Thoracic aorta (tissue), 2 donors: Measurements from ENCODE around the gene SEC61A1. TPM values are rescaled to one million over a fixed set of nuclear protein-coding genes. Genes with fewer than 3 reads are reported as not detected.

ENCODE experiments used
- ATAC-seq: fragments of 150-250 bp; one replicate; pipeline ENCODE4 v1.8.0; 2017; ENCODE audit warnings: low read depth; ENCODE audit not compliant: insufficient number of reproducible peaks, low FRiP score
- DNase-seq: peaks from one replicate; pipeline ENCODE4 v3.0.0-alpha.2; 2020; ENCODE audit warnings: low spot score
- H3K27ac ChIP-seq, 2 donors: fragments of 200-600 bp; sonication (generic); 1 replicate in 1 of 2; 2 replicates in 1 of 2; pipeline ENCODE4 v1.5.1; 2016; ENCODE audit warnings: mild to moderate bottlenecking in 2 of 2, moderate library complexity in 2 of 2
- H3K27me3 ChIP-seq: fragments of 200-600 bp; sonication (generic); replicated peaks from 2 replicates; pipeline ENCODE4 v1.6.0; 2016; ENCODE audit warnings: mild to moderate bottlenecking; ENCODE audit not compliant: insufficient read depth
- H3K36me3 ChIP-seq: fragments of 200-600 bp; sonication (generic); one replicate; pipeline ENCODE4 v1.5.1; 2016
- H3K4me1 ChIP-seq, 2 donors: fragments of 200-600 bp; sonication (generic); 1 replicate in 1 of 2; 2 replicates in 1 of 2; pipeline versions ENCODE4 v1.5.1 to v1.6.0; 2016; ENCODE audit warnings: low read depth in 2 of 2, mild to moderate bottlenecking in 1 of 2; ENCODE audit not compliant: control insufficient read depth in 1 of 2
- H3K4me3 ChIP-seq: fragments of 200-600 bp; sonication (generic); 2 replicates; pipeline ENCODE4 v1.5.1; 2016; ENCODE audit warnings: mild to moderate bottlenecking
- H3K9me3 ChIP-seq: fragments of 200-600 bp; sonication (generic); 2 replicates; pipeline ENCODE4 v1.5.1; 2016
- total RNA-seq, 2 donors: library from RNA; depleted of rRNA; stranded (reverse); fragments of >200 nt; gene quantifications; one replicate each; pipeline versions ENCODE4 v1.1.0 to v1.2.3, GENCODE V29; 2016
- TF ChIP-seq, protein P1 (sequence below): fragments of 200-600 bp; sonication (generic); IDR thresholded peaks from one replicate; pipeline ENCODE4 v1.5.1; 2019; ENCODE audit warnings: antibody characterized with exemption

SEC61A1 gene
- total RNA-seq, 2 donors from 2014 or later: 149 to 182 TPM

DNA sequence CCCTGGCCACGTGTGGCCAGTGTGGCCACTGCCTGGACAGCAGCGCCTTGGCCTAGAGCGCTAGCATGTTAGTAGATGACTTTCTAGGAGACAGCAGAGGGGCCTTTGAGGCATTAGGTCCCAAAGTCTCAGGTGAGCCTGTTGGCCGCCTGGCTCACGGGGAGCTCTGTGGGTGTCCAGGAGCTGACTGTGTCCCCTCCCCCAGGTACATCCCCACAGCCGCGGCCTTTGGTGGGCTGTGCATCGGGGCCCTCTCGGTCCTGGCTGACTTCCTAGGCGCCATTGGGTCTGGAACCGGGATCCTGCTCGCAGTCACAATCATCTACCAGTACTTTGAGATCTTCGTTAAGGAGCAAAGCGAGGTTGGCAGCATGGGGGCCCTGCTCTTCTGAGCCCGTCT is 17.0 kb downstream of the SEC61A1 start:
- DNase-seq (no peak), ATAC-seq (no peak)
- TF ChIP-seq, protein P1, sequence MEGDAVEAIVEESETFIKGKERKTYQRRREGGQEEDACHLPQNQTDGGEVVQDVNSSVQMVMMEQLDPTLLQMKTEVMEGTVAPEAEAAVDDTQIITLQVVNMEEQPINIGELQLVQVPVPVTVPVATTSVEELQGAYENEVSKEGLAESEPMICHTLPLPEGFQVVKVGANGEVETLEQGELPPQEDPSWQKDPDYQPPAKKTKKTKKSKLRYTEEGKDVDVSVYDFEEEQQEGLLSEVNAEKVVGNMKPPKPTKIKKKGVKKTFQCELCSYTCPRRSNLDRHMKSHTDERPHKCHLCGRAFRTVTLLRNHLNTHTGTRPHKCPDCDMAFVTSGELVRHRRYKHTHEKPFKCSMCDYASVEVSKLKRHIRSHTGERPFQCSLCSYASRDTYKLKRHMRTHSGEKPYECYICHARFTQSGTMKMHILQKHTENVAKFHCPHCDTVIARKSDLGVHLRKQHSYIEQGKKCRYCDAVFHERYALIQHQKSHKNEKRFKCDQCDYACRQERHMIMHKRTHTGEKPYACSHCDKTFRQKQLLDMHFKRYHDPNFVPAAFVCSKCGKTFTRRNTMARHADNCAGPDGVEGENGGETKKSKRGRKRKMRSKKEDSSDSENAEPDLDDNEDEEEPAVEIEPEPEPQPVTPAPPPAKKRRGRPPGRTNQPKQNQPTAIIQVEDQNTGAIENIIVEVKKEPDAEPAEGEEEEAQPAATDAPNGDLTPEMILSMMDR: no peak
- peaks cover 0 to 3% of the 10 kb centered on the region in 2 donors for H3K4me1 ChIP-seq
- H3K9me3 ChIP-seq: no peaks in the 10 kb centered on the region
- no peak overlapping the region for H3K27ac ChIP-seq
- H3K36me3 ChIP-seq: peaks cover 73% of the 10 kb centered on the region
- H3K4me3 ChIP-seq: no peak overlapping the region
- no peaks in the 10 kb centered on the region for H3K27me3 ChIP-seq

DNA sequence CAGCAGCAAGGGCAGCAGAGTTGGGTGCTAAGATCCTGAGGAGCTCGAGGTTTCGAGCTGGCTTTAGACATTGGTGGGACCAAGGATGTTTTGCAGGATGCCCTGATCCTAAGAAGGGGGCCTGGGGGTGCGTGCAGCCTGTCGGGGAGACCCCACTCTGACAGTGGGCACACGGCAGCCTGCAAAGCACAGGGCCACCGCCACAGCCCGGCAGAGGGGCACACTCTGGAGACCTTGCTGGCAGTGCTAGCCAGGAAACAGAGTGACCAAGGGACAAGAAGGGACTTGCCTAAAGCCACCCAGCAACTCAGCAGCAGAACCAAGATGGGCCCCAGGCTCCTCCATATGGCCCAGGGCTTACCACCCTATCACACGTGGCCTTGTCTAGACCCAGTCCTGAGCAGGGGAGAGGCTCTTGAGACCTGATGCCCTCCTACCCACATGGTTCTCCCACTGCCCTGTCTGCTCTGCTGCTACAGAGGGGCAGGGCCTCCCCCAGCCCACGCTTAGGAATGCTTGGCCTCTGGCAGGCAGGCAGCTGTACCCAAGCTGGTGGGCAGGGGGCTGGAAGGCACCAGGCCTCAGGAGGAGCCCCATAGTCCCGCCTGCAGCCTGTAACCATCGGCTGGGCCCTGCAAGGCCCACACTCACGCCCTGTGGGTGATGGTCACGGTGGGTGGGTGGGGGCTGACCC is 18.8 kb downstream of the SEC61A1 start:
- no peak for DNase-seq
- TF ChIP-seq, protein P1: no peak
- H3K27ac ChIP-seq: no peak overlapping the region
- ATAC-seq: no peak
- no peak overlapping the region for H3K4me3 ChIP-seq
- H3K27me3 ChIP-seq: no peaks in the 10 kb centered on the region
- peaks cover 6 to 14% of the 10 kb centered on the region in 2 donors for H3K4me1 ChIP-seq
- peaks cover 58% of the 10 kb centered on the region for H3K36me3 ChIP-seq
- H3K9me3 ChIP-seq: no peaks in the 10 kb centered on the region

DNA sequence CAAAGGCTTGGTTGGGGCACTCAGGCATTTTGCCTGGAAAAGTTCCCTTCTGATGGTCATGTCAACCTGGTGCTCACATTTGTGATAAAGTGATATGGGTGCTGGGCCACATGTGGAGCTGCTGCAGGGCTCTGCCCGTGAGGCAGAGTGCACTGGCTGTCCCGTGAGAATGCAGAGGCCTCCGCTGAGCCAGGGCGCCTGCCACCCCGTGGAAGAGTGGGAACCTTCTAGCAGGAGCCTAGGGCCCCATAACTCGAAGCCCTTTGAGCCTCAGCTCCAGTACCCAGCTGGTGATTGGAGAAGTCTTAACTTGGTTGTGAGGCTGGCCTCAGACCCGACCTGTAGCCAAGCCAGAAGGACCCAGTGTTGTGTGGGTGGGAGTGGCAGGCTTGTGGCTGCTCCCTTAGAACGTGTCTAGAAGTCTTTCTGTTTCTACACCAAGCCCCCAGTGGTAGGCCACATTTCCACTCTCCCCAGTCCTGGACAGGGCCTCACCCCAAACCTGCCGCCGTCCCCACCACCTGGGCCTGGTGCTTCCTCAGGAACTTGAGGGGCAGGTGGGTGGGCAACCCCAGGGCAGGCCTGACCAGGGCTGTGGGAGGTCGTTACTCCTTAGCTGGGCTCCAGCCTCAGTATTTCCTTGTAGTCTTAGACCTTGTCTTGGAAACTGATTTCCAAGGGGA is 19.7 kb downstream of the SEC61A1 start:
- Histone ChIP-seq H3K27me3 (no peaks in the 10 kb centered on the region), H3K4me1 (peaks cover 10 to 21% of the 10 kb centered on the region in 2 donors), H3K27ac (no peak overlapping the region), H3K36me3 (peaks cover 49% of the 10 kb centered on the region), H3K9me3 (no peaks in the 10 kb centered on the region), H3K4me3 (no peak overlapping the region)
- ATAC-seq (no peak), DNase-seq (no peak)
- TF ChIP-seq, protein P1: no peak

GRCh38 chr3:128072454-128073184 is 20.4 kb downstream of the SEC61A1 start:
- DNase-seq (no peak), ATAC-seq (no peak)
- no peaks in the 10 kb centered on the region for H3K9me3 ChIP-seq
- peaks cover 42% of the 10 kb centered on the region for H3K36me3 ChIP-seq
- peaks cover 10 to 21% of the 10 kb centered on the region in 2 donors for H3K4me1 ChIP-seq
- no peaks in the 10 kb centered on the region for H3K27me3 ChIP-seq
- no peak overlapping the region for H3K4me3 ChIP-seq
- TF ChIP-seq, protein P1: no peak
- H3K27ac ChIP-seq: no peak overlapping the region

DNA sequence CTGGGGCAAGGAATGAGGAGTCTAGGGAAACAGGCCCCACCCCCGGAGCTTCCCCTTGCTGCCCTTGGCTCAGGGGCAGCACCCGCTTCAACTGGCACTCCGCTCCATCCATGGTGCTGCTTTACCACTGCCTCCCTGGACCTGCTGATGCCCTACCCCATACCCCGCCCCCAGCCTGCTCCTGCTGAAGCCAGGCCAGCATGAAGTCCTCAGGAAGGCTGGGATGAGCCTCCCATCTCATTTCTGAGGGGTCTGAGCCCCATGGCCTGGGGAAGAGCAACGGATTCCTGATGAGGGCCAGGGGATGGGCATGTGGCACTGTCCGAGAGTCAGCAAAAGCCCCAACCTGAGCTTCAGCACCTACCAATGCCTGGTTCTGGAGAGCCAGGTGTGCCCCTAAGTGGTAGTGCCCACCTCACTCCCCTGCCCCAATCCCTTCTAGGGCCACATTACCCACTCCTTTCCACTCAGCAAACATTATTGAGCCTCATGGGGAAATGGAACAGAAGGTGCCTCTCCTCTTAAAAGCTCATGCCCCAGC is 21.0 kb downstream of the SEC61A1 start:
- Histone ChIP-seq H3K4me1 (peaks cover 10 to 21% of the 10 kb centered on the region in 2 donors), H3K9me3 (no peaks in the 10 kb centered on the region), H3K4me3 (no peak overlapping the region), H3K36me3 (peaks cover 35% of the 10 kb centered on the region), H3K27ac (no peak overlapping the region), H3K27me3 (no peaks in the 10 kb centered on the region)
- no peak for ATAC-seq
- no peak for DNase-seq
- TF ChIP-seq, protein P1: no peak
